Body of pancreas (tissue), 4 donors: ENCODE measurements around the gene EYS. TPM values are rescaled to one million over a fixed set of nuclear protein-coding genes. Genes with fewer than 3 reads are reported as not detected.

Experiments
- ATAC-seq: fragments of 150-250 bp; one replicate; pipeline ENCODE4 v1.9.1; 2016
- DNase-seq, 4 donors: peaks; one replicate each; pipeline ENCODE4 v3.0.0-alpha.2; 2019
- H3K27ac ChIP-seq, 4 donors: fragments of 200-600 bp; sonication (generic); 1 replicate in 3 of 4; 2 replicates in 1 of 4; pipeline versions ENCODE4 v1.5.1 to v1.6.1; 2016 to 2019; ENCODE audit warnings: mild to moderate bottlenecking in 1 of 4, mixed read lengths in 1 of 4, moderate library complexity in 1 of 4
- H3K27me3 ChIP-seq, 2 donors: fragments of 200-600 bp; sonication (generic); one replicate each; pipeline ENCODE4 v1.6.0; 2016; ENCODE audit warnings: mild to moderate bottlenecking in 1 of 2
- H3K36me3 ChIP-seq, 2 donors: fragments of 200-600 bp; sonication (generic); replicated peaks in 1 of 2; 2 replicates each; pipeline ENCODE4 v1.5.1; 2016; ENCODE audit warnings: low read depth in 2 of 2; ENCODE audit not compliant: insufficient read depth in 1 of 2
- H3K4me1 ChIP-seq: fragments of 200-600 bp; sonication (generic); one replicate; pipeline ENCODE4 v1.6.0; 2016
- H3K4me3 ChIP-seq, 2 donors: fragments of 200-600 bp; sonication (generic); 1 replicate in 1 of 2; 2 replicates in 1 of 2; pipeline ENCODE4 v1.5.1; 2016 to 2019
- H3K9me3 ChIP-seq, 3 donors: fragments of 200-600 bp; sonication (generic); 1 replicate in 2 of 3; 2 replicates in 1 of 3; pipeline ENCODE4 v1.5.1; 2016
- CTCF ChIP-seq, 7 experiments: fragments of 450-650 bp in 4 of 7; fragments of 200-600 bp in 3 of 7; sonication (generic) in 3 of 7; IDR thresholded peaks; one replicate each; pipeline ENCODE4 v1.5.1; 2016 to 2019; ENCODE audit warnings: antibody characterized with exemption in 7 of 7
- POLR2A ChIP-seq, 3 donors: fragments of 450-650 bp; IDR thresholded peaks; one replicate each; pipeline ENCODE4 v1.6.1; 2016; ENCODE audit warnings: antibody characterized with exemption in 3 of 3, mild to moderate bottlenecking in 2 of 3
- WGBS, 2 donors: methylation state at CpG; one replicate each; pipeline ENCODE4 v1.1.5; 2017; 5-methylcytosine and 5-hydroxymethylcytosine counted together
- intact Hi-C: fragments of 100-400 bp; cut with DNase I; formaldehyde crosslinking; loops from one replicate; pipeline ENCODE4 v1.15.1; 2023
- total RNA-seq, 2 donors: library from RNA; depleted of rRNA; stranded (reverse); fragments of >200 nt; gene quantifications; one replicate each; pipeline ENCODE4 v1.1.0, GENCODE V29; 2016

Gene EYS
- total RNA-seq, 2 donors from 2014 or later: 0.26 TPM; not detected in 1

DNA sequence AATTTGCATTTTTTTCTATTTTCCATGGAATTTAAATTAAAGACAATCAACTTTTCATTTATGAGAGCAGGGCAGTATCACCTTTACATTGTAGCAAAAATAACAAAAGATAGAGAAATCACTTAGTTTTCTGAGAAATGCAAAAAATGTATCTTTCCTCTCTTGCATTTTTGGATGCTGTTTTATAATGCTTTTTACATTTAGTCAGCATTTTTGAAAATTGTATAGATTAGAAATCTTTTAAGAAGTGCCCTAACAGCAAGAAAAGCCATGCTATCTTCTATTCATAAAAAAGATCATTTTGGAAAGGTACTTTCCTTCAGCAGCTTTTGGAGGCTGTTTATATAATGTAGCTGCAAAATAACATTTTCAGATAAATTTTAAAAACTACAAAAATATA lies 421.8 kb downstream of the EYS start:
- Histone ChIP-seq H3K27me3 (no peaks in the 10 kb centered on the region), H3K9me3 (no peaks in the 10 kb centered on the region), H3K4me1 (no peaks in the 10 kb centered on the region), H3K4me3 (no peak overlapping the region), H3K27ac (no peak overlapping the region), H3K36me3 (no peaks in the 10 kb centered on the region)
- TF ChIP-seq CTCF (IDR thresholded peaks at IDR 0.05) (no peak), POLR2A (IDR thresholded peaks at IDR 0.05) (no peak)
- intact Hi-C loops: no loop called here
- DNase-seq (no peak), ATAC-seq (no peak)

- no peak for DNase-seq
- Histone ChIP-seq H3K4me1 (no peaks in the 10 kb centered on the region), H3K27ac (no peak overlapping the region), H3K27me3 (no peaks in the 10 kb centered on the region), H3K36me3 (no peaks in the 10 kb centered on the region), H3K4me3 (no peak overlapping the region), H3K9me3 (no peaks in the 10 kb centered on the region)
- WGBS, 2 donors: 81 to 88% methylated on average over 3 of the region's 3 CpGs
- no peak for ATAC-seq
- TF ChIP-seq CTCF (IDR thresholded peaks at IDR 0.05) (no peak), POLR2A (IDR thresholded peaks at IDR 0.05) (no peak)
- intact Hi-C loops: no loop called here
These were observed 427.0 kb downstream of the EYS start for GRCh38 chr6:65280060-65280459.

GRCh38 chr6:65262241-65262640 lies 444.8 kb downstream of the EYS start:
- TF ChIP-seq POLR2A (IDR thresholded peaks at IDR 0.05): no peak
- no peak for TF ChIP-seq CTCF (IDR thresholded peaks at IDR 0.05)
- ATAC-seq: no peak
- Histone ChIP-seq H3K36me3 (no peaks in the 10 kb centered on the region), H3K27ac (no peak overlapping the region), H3K4me1 (no peaks in the 10 kb centered on the region), H3K9me3 (no peaks in the 10 kb centered on the region), H3K4me3 (no peak overlapping the region), H3K27me3 (no peaks in the 10 kb centered on the region)
- WGBS, 2 donors: 65 to 70% methylated on average over 3 of the region's 3 CpGs
- intact Hi-C loops: no loop called here
- DNase-seq: no peak

DNA sequence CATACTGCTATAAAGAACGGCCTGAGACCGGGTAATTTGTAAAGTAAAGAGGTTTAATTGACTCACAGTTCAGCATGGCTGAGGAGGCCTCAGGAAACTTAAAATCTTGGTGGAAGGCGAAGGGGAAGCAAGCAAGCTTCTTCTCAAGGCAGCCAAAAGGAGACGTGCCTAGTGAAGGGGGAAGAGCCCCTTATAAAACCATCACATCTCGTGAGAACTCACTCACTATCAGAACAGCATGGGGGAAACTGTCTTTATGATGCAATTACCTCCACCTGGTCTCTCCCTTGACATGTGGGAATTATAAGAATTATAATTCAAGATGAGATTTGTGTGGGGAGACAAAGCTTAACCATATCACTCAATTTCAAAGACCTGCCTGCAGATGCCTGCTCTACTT lies 447.0 kb downstream of the EYS start:
- TF ChIP-seq CTCF (IDR thresholded peaks at IDR 0.05) (no peak), POLR2A (IDR thresholded peaks at IDR 0.05) (no peak)
- Histone ChIP-seq H3K36me3 (no peaks in the 10 kb centered on the region), H3K27me3 (no peaks in the 10 kb centered on the region), H3K9me3 (no peaks in the 10 kb centered on the region), H3K27ac (no peak overlapping the region), H3K4me1 (no peaks in the 10 kb centered on the region), H3K4me3 (no peak overlapping the region)
- no peak for DNase-seq
- no peak for ATAC-seq
- WGBS, 2 donors: 76 to 81% methylated on average over 5 of the region's 5 CpGs
- intact Hi-C loops: no loop called here

GRCh38 chr6:65259059-65259458 lies 448.0 kb downstream of the EYS start:
- Histone ChIP-seq H3K27ac (no peak overlapping the region), H3K9me3 (no peaks in the 10 kb centered on the region), H3K4me1 (no peaks in the 10 kb centered on the region), H3K4me3 (no peak overlapping the region), H3K36me3 (no peaks in the 10 kb centered on the region), H3K27me3 (no peaks in the 10 kb centered on the region)
- no peak for TF ChIP-seq POLR2A (IDR thresholded peaks at IDR 0.05)
- TF ChIP-seq CTCF (IDR thresholded peaks at IDR 0.05): no peak
- 67 to 87% methylated on average over 1 of the region's 1 CpG for WGBS, 2 donors
- intact Hi-C loops: no loop called here
- ATAC-seq (no peak), DNase-seq (no peak)
